Ascending aorta (tissue), 2 donors: Measurements from ENCODE around the gene TMIE. TPM values are rescaled to one million over a fixed set of nuclear protein-coding genes. Genes with fewer than 3 reads are reported as not detected.

Experiments
- DNase-seq, 2 donors: peaks; one replicate each; pipeline ENCODE4 v3.0.0-alpha.2; 2019; ENCODE audit warnings: low spot score in 2 of 2
- H3K27ac ChIP-seq, 2 donors: fragments of 200-600 bp; sonication (generic); one replicate each; pipeline ENCODE4 v1.5.1; 2016 to 2017; ENCODE audit warnings: mild to moderate bottlenecking in 1 of 2
- H3K27me3 ChIP-seq: fragments of 200-600 bp; sonication (generic); one replicate; pipeline ENCODE4 v1.5.1; 2017
- H3K36me3 ChIP-seq, 2 donors: fragments of 200-600 bp; sonication (generic); one replicate each; pipeline ENCODE4 v1.5.1; 2016
- H3K4me1 ChIP-seq, 2 donors: fragments of 200-600 bp; sonication (generic); one replicate each; pipeline ENCODE4 v1.5.1; 2016 to 2017; ENCODE audit warnings: mild to moderate bottlenecking in 1 of 2
- H3K4me3 ChIP-seq, 2 donors: fragments of 200-600 bp; sonication (generic); one replicate each; pipeline ENCODE4 v1.5.1; 2016 to 2017; ENCODE audit warnings: mild to moderate bottlenecking in 1 of 2
- H3K9me3 ChIP-seq, 2 donors: fragments of 200-600 bp; sonication (generic); one replicate each; pipeline ENCODE4 v1.5.1; 2016
- intact Hi-C: fragments of 100-400 bp; cut with DNase I; formaldehyde crosslinking; loops from one replicate; pipeline ENCODE4 v1.15.1; 2023
- total RNA-seq: library from RNA; depleted of rRNA; stranded (reverse); fragments of >200 nt; gene quantifications from one replicate; pipeline ENCODE4 v1.1.0, GENCODE V29; 2016
- TF ChIP-seq, protein P1 (sequence below), 3 experiments: fragments of 200-600 bp in 2 of 3; fragments of 450-650 bp in 1 of 3; sonication (generic) in 2 of 3; IDR thresholded peaks; one replicate each; pipeline ENCODE4 v1.5.1; 2016 to 2019; ENCODE audit warnings: antibody characterized with exemption in 3 of 3, mild to moderate bottlenecking in 1 of 3, moderate library complexity in 1 of 3

The TMIE gene
- total RNA-seq, 1 donor from 2014 or later = 8.5 TPM

DNA sequence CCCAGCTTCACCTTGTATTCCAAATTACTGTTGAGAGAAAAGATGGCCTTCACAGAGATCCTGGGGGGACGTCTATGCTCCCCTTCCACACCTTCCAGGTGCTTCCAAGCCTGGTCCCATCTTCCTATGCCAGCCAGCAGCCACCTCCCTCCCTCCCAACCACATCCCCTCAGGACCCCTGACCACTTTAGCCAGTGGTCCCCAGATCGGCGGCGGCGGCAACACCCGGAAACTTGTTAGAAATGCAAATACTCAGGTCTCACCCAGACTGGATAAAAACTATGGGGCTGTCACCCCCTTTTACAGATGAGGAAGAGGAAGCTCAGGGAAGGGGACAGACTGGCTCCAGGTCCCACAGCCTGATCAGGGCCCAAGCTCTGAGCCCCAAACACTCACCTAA, 54.5 kb downstream of the TMIE start:
- Histone ChIP-seq H3K27ac (no peak overlapping the region), H3K27me3 (no peaks in the 10 kb centered on the region), H3K4me3 (no peak overlapping the region), H3K36me3 (no peaks in the 10 kb centered on the region), H3K9me3 (no peaks in the 10 kb centered on the region), H3K4me1 (no peaks in the 10 kb centered on the region)
- intact Hi-C loops = no loop called here
- TF ChIP-seq, protein P1, sequence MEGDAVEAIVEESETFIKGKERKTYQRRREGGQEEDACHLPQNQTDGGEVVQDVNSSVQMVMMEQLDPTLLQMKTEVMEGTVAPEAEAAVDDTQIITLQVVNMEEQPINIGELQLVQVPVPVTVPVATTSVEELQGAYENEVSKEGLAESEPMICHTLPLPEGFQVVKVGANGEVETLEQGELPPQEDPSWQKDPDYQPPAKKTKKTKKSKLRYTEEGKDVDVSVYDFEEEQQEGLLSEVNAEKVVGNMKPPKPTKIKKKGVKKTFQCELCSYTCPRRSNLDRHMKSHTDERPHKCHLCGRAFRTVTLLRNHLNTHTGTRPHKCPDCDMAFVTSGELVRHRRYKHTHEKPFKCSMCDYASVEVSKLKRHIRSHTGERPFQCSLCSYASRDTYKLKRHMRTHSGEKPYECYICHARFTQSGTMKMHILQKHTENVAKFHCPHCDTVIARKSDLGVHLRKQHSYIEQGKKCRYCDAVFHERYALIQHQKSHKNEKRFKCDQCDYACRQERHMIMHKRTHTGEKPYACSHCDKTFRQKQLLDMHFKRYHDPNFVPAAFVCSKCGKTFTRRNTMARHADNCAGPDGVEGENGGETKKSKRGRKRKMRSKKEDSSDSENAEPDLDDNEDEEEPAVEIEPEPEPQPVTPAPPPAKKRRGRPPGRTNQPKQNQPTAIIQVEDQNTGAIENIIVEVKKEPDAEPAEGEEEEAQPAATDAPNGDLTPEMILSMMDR (IDR thresholded peaks at IDR 0.05) = no peak
- DNase-seq = no peak

DNA sequence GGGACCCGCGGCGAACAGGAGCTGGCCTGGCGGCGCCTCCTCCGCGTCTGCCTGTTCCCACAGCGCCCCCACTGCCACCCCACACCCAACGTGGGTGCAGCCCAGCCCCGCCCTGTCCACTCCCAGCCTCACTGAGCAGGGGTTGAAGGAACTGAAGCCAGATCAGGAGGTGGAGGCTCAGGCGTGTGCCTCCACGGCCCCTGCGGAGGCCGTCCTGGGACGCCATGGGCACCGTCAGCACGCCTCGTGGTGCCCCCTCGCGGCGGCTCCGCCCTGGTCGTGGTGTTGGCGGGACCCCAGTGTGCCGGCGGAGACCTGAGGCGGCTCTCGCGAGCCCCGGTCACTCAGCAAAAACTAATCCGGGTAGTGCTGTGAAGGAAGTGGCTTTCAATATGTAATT, 55.5 kb downstream of the TMIE start:
- DNase-seq = no peak
- Histone ChIP-seq H3K27ac (no peak overlapping the region), H3K4me1 (no peaks in the 10 kb centered on the region), H3K4me3 (no peak overlapping the region), H3K27me3 (no peaks in the 10 kb centered on the region), H3K9me3 (no peaks in the 10 kb centered on the region), H3K36me3 (no peaks in the 10 kb centered on the region)
- intact Hi-C loops = no loop called here
- TF ChIP-seq, protein P1 (IDR thresholded peaks at IDR 0.05) = no peak

DNA sequence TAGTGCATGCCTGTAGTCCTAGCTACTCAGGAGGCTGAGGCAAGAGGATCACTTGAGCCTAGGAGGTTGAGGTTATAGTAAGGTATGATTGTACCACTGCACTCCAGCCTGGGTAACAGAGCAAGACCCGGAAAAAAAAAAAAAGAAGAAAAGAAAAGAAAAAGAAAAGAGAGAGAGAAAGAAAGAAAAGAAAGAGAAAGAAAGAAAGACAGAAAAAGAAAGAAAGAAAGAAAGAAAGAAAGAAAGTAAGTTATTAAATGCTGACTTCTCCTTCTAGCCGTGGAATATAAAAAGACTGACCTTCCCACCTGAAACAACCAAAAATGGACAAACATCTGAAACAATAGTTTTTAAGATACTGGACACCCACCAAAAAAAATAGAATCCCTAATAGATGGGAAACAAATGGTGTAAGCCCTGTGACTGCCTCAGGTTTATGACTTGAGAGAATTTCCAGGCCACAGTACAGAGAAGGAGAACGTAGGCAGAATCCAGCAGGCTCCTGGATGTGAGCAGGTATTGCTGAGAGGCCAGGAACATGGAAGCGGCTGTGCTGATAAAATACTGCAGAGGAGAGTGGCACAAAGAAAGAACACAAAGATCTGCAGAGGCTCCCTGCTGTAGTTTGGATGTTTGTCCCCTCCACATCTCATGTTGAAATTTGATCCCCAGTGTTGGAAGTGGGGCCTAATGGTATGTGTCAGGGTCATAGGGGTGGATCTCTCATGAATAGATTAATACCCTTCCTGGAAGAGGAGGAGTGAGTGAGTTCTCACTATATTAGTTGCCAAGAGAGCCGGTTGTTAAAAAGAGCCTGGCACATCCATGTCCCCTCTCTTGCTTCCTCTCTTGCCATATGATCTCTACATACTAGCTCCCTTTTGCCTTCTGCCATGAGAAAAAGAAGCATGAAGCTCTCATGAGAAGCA, 58.3 kb downstream of the TMIE start:
- TF ChIP-seq, protein P1 (IDR thresholded peaks at IDR 0.05) = no peak
- H3K4me3 ChIP-seq = no peak overlapping the region
- H3K36me3 ChIP-seq = no peaks in the 10 kb centered on the region
- no peaks in the 10 kb centered on the region for H3K27me3 ChIP-seq
- intact Hi-C loops = no loop called here
- no peaks in the 10 kb centered on the region for H3K4me1 ChIP-seq
- no peak overlapping the region for H3K27ac ChIP-seq
- DNase-seq = no peak
- H3K9me3 ChIP-seq = peaks cover 0 to 11% of the 10 kb centered on the region in 2 donors

Other genes with a start within 250 kb of the TMIE start
- 1.4 TPM for gene LTF, start 236.5 kb upstream of the TMIE start, total RNA-seq
- not detected for gene RTP3, start 203.4 kb upstream of the TMIE start, total RNA-seq
- not detected for gene LRRC2, start 135.1 kb upstream of the TMIE start, total RNA-seq
- not detected for gene FAM240A, start 88.9 kb upstream of the TMIE start, total RNA-seq
- gene ALS2CL, start 7.7 kb upstream of the TMIE start, total RNA-seq = 49.0 TPM
- gene PRSS50, start 16.5 kb downstream of the TMIE start, total RNA-seq = not detected
- 3.6 TPM for gene MYL3, start 162.1 kb downstream of the TMIE start, total RNA-seq
- 10.3 TPM for gene PTH1R, start 176.3 kb downstream of the TMIE start, total RNA-seq